ENCODE data around the gene KCP. TPM values are rescaled to one million over a fixed set of nuclear protein-coding genes. Genes with fewer than 3 reads are reported as not detected.

The KCP gene
- total RNA-seq, 1 experiment from 2014 or later, result 5.3 TPM

DNA sequence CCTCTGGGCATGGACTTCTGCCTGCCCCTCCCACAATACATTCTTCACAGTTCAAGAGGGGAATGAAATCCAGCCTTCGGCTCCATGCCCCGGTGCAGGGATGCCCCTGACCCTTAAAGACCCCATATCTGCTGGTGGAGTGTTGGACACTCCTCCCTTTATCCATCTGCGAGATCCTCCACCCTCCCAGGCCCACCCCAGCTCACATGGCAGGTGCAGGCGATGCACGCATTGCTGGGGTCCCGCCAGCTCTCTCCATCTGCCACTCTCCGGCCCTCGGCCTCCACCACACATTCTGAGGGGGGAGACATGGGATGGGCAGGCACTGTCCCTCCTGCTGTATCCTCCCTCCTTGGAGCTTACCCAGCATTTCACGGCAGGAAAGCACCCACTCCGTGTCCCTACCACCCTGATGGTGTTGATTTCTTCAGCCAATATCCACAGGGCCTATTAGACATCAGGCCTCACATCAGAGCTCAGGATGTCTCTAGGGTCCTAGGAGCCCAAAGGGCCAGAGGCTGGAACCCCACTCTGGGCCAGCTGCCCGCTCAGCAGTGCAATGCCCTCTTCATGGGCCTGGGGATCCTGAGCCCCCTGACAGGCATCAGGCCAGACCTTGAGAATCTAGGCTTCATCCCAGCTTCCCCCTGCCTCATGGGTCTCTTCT, 29.6 kb downstream of the KCP start:
- Histone ChIP-seq H3K4ac (ENCODE audit: low read depth, low read length) (no peak overlapping the region), H3K9ac (ENCODE audit: extremely low read depth, insufficient read length, low read length) (no peak overlapping the region), H3T11ph (ENCODE audit: low read length) (no peak overlapping the region), H2AFZ (ENCODE audit: low read length) (no peak overlapping the region), H3K79me2 (ENCODE audit: insufficient read depth, low read length) (no peaks in the 10 kb centered on the region), H2BK5ac (ENCODE audit: insufficient read length, low read length) (no peak overlapping the region), H3K23me2 (ENCODE audit: insufficient read length, low read depth, low read length, poor library complexity, severe bottlenecking) (no peaks in the 10 kb centered on the region), H3K79me1 (ENCODE audit: insufficient read depth, low read depth, low read length, poor library complexity, severe bottlenecking) (no peaks in the 10 kb centered on the region), H4K20me1 (ENCODE audit: control insufficient read depth, insufficient read depth, insufficient read length) (no peaks in the 10 kb centered on the region), H3K4me1 (ENCODE audit: insufficient read depth, low read length) (no peaks in the 10 kb centered on the region), H4K5ac (ENCODE audit: insufficient read length, low read depth, low read length) (no peak overlapping the region), H2BK20ac (ENCODE audit: low read depth, low read length, poor library complexity, severe bottlenecking) (no peak overlapping the region), H2AK5ac (ENCODE audit: insufficient read length, low read length) (no peak overlapping the region), H3K23ac (ENCODE audit: insufficient read length, low read depth, low read length) (no peak overlapping the region), H2BK120ac (ENCODE audit: low read depth, low read length, poor library complexity, severe bottlenecking) (no peak overlapping the region), H4K8ac (replicated peaks; ENCODE audit: insufficient read length, low read depth, low read length) (no peak overlapping the region), H2BK15ac (ENCODE audit: low read depth, low read length) (no peak overlapping the region), H3K27me3 (ENCODE audit: insufficient read depth, low read length) (no peaks in the 10 kb centered on the region), H3K4me2 (ENCODE audit: insufficient read depth, insufficient read length, low read length) (no peak overlapping the region), H3K9me3 (ENCODE audit: control insufficient read depth, low read depth, low read length) (no peaks in the 10 kb centered on the region), H3K18ac (ENCODE audit: insufficient read length, low read depth, low read length) (no peak overlapping the region), H3K14ac (ENCODE audit: insufficient read depth, low read length) (no peak overlapping the region), H2BK12ac (ENCODE audit: insufficient read length, low read depth, low read length) (no peak overlapping the region), H3K56ac (ENCODE audit: insufficient read length, low read depth, low read length) (no peak overlapping the region), H4K91ac (ENCODE audit: insufficient read length, low read depth, low read length) (no peak overlapping the region), H3K27ac (ENCODE audit: insufficient read length, low read depth, low read length) (no peak overlapping the region)
- DNase-seq, result no peak
- H3K36me3 Mint-ChIP-seq (ENCODE audit: insufficient read depth in 1 of 3, low read depth in 3 of 3), result peaks cover 0 to 2% (median 0%) of the 10 kb centered on the region in 3 experiments; a peak in 3 of 7 replicates
- no CpG with 5 or more reads among the region's 11 CpGs for WGBS (ENCODE audit: extremely low coverage, insufficient read length, low lambda C conversion rate)
- H3K9me3 Mint-ChIP-seq, result 0 out of 5 replicates have a peak, but pooled peaks cover 0 to 4% of the 10 kb centered on the region in 2 experiments
- H3K4me1 Mint-ChIP-seq, result peaks cover 4 to 5% of the 10 kb centered on the region in 2 experiments; a peak in 3 of 4 replicates
- peak overlapping the region in 1 of 3 experiments; percentile 76; a peak in 1 of 7 replicates for H3K27ac Mint-ChIP-seq
- TF ChIP-seq, protein P1, sequence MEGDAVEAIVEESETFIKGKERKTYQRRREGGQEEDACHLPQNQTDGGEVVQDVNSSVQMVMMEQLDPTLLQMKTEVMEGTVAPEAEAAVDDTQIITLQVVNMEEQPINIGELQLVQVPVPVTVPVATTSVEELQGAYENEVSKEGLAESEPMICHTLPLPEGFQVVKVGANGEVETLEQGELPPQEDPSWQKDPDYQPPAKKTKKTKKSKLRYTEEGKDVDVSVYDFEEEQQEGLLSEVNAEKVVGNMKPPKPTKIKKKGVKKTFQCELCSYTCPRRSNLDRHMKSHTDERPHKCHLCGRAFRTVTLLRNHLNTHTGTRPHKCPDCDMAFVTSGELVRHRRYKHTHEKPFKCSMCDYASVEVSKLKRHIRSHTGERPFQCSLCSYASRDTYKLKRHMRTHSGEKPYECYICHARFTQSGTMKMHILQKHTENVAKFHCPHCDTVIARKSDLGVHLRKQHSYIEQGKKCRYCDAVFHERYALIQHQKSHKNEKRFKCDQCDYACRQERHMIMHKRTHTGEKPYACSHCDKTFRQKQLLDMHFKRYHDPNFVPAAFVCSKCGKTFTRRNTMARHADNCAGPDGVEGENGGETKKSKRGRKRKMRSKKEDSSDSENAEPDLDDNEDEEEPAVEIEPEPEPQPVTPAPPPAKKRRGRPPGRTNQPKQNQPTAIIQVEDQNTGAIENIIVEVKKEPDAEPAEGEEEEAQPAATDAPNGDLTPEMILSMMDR (conservative IDR thresholded peaks at IDR 0.05), result no peak
- no peak overlapping the region for H3K4me3 Mint-ChIP-seq
- H3K27me3 Mint-ChIP-seq (ENCODE audit: low read depth), result peaks cover 1% of the 10 kb centered on the region; the same call in 1 of the 2 replicates
